ENCODE measurements around the gene ADAM8.

Gene ADAM8

DNA sequence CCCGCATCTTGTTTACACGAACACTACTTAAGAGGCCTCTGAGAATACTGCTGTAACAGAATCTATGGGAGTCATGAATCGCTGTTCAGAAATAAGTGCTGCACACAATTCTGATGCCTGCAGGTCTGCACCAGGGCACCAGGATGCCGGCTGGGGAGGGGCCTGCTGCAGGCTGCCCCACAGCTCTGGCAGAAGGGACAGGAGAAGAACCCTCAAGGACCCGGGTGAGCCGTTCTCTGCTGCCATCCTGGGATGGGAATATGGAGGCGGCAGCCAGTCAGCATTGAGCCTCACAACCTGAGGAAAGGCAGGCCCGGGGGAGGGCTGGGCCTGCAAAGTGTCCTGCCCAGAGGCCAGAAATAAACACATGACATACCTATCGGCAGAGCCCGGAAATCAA, 20.8 kb upstream of the ADAM8 start:
- H3K9ac ChIP-seq (ENCODE audit: low read depth in 1 of 2, low read length in 2 of 2) = no peak overlapping the region
- H3K4me1 ChIP-seq (ENCODE audit: control insufficient read depth in 2 of 2, insufficient read depth in 2 of 2, low read length in 2 of 2) = no peaks in the 10 kb centered on the region
- no peaks in the 10 kb centered on the region for H3K9me3 ChIP-seq (ENCODE audit: control insufficient read depth in 2 of 2, low read length in 2 of 2)
- no peak overlapping the region for H3K4me3 ChIP-seq (ENCODE audit: low read length in 2 of 2)
- H3K27me3 ChIP-seq (ENCODE audit: control insufficient read depth in 2 of 2, insufficient read depth in 2 of 2, low read length in 2 of 2) = no peaks in the 10 kb centered on the region
- no peak overlapping the region for H3K27ac ChIP-seq (ENCODE audit: low read depth in 2 of 2, low read length in 2 of 2)
- H3K36me3 ChIP-seq (ENCODE audit: control insufficient read depth in 2 of 2, insufficient read depth in 2 of 2, low read length in 2 of 2) = peaks cover 81 to 83% of the 10 kb centered on the region in 2 donors

DNA sequence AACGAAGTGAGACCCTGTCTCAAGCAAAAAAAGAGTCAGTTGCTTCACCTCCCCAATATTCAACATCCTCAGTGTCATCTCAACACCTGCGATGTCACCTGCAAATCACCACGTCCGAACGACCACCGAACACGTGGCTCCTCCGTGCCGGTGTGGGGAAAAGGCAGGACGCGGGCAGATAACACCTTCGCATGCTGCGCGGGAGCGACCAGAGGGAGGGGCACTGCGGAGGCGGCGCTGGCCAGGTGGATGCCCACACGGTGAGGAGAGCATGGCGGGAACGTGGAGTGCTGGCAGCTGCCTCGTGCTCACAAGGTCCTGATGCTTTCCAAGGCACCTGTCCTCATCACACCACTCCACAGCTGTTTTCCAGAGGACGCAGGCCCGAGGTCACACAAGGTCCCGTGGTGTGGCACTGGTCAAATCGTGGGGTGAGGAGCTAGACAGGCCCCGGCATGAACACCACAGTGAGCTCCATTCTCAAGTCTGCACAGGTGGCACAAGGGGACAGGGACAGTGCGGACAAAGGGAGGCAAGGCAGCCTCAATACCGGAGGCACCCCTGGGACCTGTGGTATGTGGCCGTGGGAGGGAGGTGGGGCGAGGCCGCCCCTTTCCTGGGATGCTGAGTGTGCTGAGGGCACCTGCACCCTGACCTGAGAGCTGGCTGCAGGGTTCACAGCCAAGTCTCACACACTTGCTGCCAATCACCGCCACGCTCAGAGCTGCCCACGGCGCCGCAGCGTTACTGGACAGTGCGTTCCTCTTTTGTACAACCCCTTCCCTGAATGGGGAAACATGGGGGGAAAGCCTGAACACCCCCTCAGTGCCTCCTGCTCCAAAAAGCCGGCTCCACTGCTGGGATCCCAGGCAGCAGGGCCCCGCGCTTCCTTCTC, 19.0 kb upstream of the ADAM8 start:
- Histone ChIP-seq H3K27ac (ENCODE audit: low read depth in 2 of 2, low read length in 2 of 2) (no peak overlapping the region), H3K4me1 (ENCODE audit: control insufficient read depth in 2 of 2, insufficient read depth in 2 of 2, low read length in 2 of 2) (no peaks in the 10 kb centered on the region), H3K9me3 (ENCODE audit: control insufficient read depth in 2 of 2, low read length in 2 of 2) (no peaks in the 10 kb centered on the region), H3K36me3 (ENCODE audit: control insufficient read depth in 2 of 2, insufficient read depth in 2 of 2, low read length in 2 of 2) (peaks cover 74 to 79% of the 10 kb centered on the region in 2 donors), H3K9ac (ENCODE audit: low read depth in 1 of 2, low read length in 2 of 2) (no peak overlapping the region), H3K27me3 (ENCODE audit: control insufficient read depth in 2 of 2, insufficient read depth in 2 of 2, low read length in 2 of 2) (no peaks in the 10 kb centered on the region), H3K4me3 (ENCODE audit: low read length in 2 of 2) (no peak overlapping the region)

DNA sequence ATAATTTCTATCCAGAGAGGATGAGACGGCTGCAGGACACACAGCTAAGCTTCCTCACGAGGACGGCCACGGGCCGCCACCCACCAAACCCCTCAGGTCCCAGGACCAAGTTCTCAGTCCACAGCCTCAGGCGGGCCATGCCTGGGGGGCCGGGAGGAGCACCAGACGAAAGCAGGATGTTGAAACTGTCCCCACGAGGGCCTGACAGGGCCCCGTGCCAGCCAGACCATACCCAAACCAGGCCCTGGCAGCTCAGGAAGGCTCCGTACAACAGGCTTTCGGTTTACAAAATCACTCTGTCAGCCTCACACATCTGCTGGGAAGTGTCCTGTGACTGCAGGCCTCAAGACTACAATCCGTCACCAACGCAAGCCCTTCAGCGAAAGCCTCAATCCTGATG, 17.5 kb upstream of the ADAM8 start:
- Histone ChIP-seq H3K4me1 (ENCODE audit: control insufficient read depth in 2 of 2, insufficient read depth in 2 of 2, low read length in 2 of 2) (no peaks in the 10 kb centered on the region), H3K9me3 (ENCODE audit: control insufficient read depth in 2 of 2, low read length in 2 of 2) (no peaks in the 10 kb centered on the region), H3K4me3 (ENCODE audit: low read length in 2 of 2) (no peak overlapping the region), H3K27me3 (ENCODE audit: control insufficient read depth in 2 of 2, insufficient read depth in 2 of 2, low read length in 2 of 2) (no peaks in the 10 kb centered on the region), H3K9ac (ENCODE audit: low read depth in 1 of 2, low read length in 2 of 2) (no peak overlapping the region), H3K27ac (ENCODE audit: low read depth in 2 of 2, low read length in 2 of 2) (no peak overlapping the region), H3K36me3 (ENCODE audit: control insufficient read depth in 2 of 2, insufficient read depth in 2 of 2, low read length in 2 of 2) (peaks cover 71 to 76% of the 10 kb centered on the region in 2 donors)

GRCh38 chr10:133293810-133294119, 17.1 kb upstream of the ADAM8 start:
- Histone ChIP-seq H3K27ac (ENCODE audit: low read depth in 2 of 2, low read length in 2 of 2) (no peak overlapping the region), H3K9ac (ENCODE audit: low read depth in 1 of 2, low read length in 2 of 2) (no peak overlapping the region), H3K36me3 (ENCODE audit: control insufficient read depth in 2 of 2, insufficient read depth in 2 of 2, low read length in 2 of 2) (peaks cover 68 to 75% of the 10 kb centered on the region in 2 donors), H3K9me3 (ENCODE audit: control insufficient read depth in 2 of 2, low read length in 2 of 2) (no peaks in the 10 kb centered on the region), H3K4me3 (ENCODE audit: low read length in 2 of 2) (no peak overlapping the region), H3K27me3 (ENCODE audit: control insufficient read depth in 2 of 2, insufficient read depth in 2 of 2, low read length in 2 of 2) (no peaks in the 10 kb centered on the region), H3K4me1 (ENCODE audit: control insufficient read depth in 2 of 2, insufficient read depth in 2 of 2, low read length in 2 of 2) (no peaks in the 10 kb centered on the region)

GRCh38 chr10:133292919-133293809, 16.5 kb upstream of the ADAM8 start:
- Histone ChIP-seq H3K4me3 (ENCODE audit: low read length in 2 of 2) (no peak overlapping the region), H3K27ac (ENCODE audit: low read depth in 2 of 2, low read length in 2 of 2) (no peak overlapping the region), H3K27me3 (ENCODE audit: control insufficient read depth in 2 of 2, insufficient read depth in 2 of 2, low read length in 2 of 2) (no peaks in the 10 kb centered on the region), H3K36me3 (ENCODE audit: control insufficient read depth in 2 of 2, insufficient read depth in 2 of 2, low read length in 2 of 2) (peaks cover 66 to 73% of the 10 kb centered on the region in 2 donors), H3K9ac (ENCODE audit: low read depth in 1 of 2, low read length in 2 of 2) (no peak overlapping the region), H3K9me3 (ENCODE audit: control insufficient read depth in 2 of 2, low read length in 2 of 2) (no peaks in the 10 kb centered on the region), H3K4me1 (ENCODE audit: control insufficient read depth in 2 of 2, insufficient read depth in 2 of 2, low read length in 2 of 2) (no peaks in the 10 kb centered on the region)

DNA sequence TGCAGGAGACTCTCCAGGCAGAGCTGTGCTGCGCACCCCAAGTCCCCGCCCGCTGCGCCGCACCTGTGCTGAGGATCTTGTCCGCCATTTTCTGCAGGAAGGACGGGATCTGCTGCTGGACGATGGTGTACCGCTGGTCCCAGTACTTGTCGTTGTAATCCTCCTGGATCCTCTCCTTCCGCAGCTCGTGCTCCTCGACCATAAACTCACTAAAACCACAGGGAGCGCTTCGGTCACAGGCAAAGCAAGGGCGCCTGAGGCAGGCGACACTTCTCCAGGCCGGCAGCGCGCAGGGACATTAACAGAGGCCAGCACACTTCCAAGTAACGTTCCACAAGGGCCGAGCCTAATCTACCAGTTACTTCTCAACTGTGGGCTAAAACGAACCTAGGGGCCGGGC, 13.1 kb upstream of the ADAM8 start:
- Histone ChIP-seq H3K36me3 (ENCODE audit: control insufficient read depth in 2 of 2, insufficient read depth in 2 of 2, low read length in 2 of 2) (peaks cover 65 to 66% of the 10 kb centered on the region in 2 donors), H3K9ac (ENCODE audit: low read depth in 1 of 2, low read length in 2 of 2) (no peak overlapping the region), H3K4me1 (ENCODE audit: control insufficient read depth in 2 of 2, insufficient read depth in 2 of 2, low read length in 2 of 2) (no peaks in the 10 kb centered on the region), H3K27me3 (ENCODE audit: control insufficient read depth in 2 of 2, insufficient read depth in 2 of 2, low read length in 2 of 2) (no peaks in the 10 kb centered on the region), H3K9me3 (ENCODE audit: control insufficient read depth in 2 of 2, low read length in 2 of 2) (no peaks in the 10 kb centered on the region), H3K4me3 (ENCODE audit: low read length in 2 of 2) (no peak overlapping the region), H3K27ac (ENCODE audit: low read depth in 2 of 2, low read length in 2 of 2) (no peak overlapping the region)

DNA sequence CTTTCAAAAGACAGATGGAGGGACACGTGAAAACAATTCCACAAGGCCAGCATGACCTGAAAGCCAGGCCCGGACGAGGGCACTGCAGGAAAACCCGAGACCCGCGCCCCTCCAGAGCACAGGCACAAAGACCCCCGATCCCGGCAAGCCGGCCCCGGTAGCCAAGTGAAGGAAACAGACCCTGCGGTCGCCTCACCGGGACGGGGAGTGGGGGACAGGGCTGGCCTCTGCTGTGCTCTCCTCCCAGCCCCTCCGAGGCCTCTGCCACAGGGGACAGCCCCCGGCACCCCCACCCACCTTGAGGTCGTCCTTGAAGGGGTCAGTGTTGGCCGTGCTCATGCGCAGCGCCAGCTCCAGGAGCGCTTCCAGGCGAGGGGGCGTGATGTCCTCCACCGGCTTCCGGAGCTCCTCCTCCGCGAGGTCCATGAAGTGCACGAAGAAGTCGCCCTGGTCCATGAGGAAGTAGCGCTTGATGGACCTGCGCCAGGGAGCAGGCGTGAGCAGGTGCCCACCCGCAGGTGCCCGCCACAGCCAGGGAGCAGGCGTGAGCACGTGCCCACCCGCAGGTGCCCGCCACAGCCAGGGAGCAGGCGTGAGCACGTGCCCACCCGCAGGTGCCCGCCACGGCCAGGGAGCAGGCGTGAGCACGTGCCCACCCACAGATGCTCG, 11.3 kb upstream of the ADAM8 start:
- Histone ChIP-seq H3K9me3 (ENCODE audit: control insufficient read depth in 2 of 2, low read length in 2 of 2) (no peaks in the 10 kb centered on the region), H3K27ac (ENCODE audit: low read depth in 2 of 2, low read length in 2 of 2) (no peak overlapping the region), H3K27me3 (ENCODE audit: control insufficient read depth in 2 of 2, insufficient read depth in 2 of 2, low read length in 2 of 2) (no peaks in the 10 kb centered on the region), H3K9ac (ENCODE audit: low read depth in 1 of 2, low read length in 2 of 2) (no peak overlapping the region), H3K36me3 (ENCODE audit: control insufficient read depth in 2 of 2, insufficient read depth in 2 of 2, low read length in 2 of 2) (peaks cover 68 to 69% of the 10 kb centered on the region in 2 donors), H3K4me3 (ENCODE audit: low read length in 2 of 2) (no peak overlapping the region), H3K4me1 (ENCODE audit: control insufficient read depth in 2 of 2, insufficient read depth in 2 of 2, low read length in 2 of 2) (no peaks in the 10 kb centered on the region)

GRCh38 chr10:133286366-133286765, 9.7 kb upstream of the ADAM8 start:
- no peak overlapping the region for H3K4me3 ChIP-seq (ENCODE audit: low read length in 2 of 2)
- no peaks in the 10 kb centered on the region for H3K9me3 ChIP-seq (ENCODE audit: control insufficient read depth in 2 of 2, low read length in 2 of 2)
- H3K36me3 ChIP-seq (ENCODE audit: control insufficient read depth in 2 of 2, insufficient read depth in 2 of 2, low read length in 2 of 2) = peaks cover 72 to 78% of the 10 kb centered on the region in 2 donors
- no peak overlapping the region for H3K27ac ChIP-seq (ENCODE audit: low read depth in 2 of 2, low read length in 2 of 2)
- H3K9ac ChIP-seq (ENCODE audit: low read depth in 1 of 2, low read length in 2 of 2) = no peak overlapping the region
- no peaks in the 10 kb centered on the region for H3K4me1 ChIP-seq (ENCODE audit: control insufficient read depth in 2 of 2, insufficient read depth in 2 of 2, low read length in 2 of 2)
- no peaks in the 10 kb centered on the region for H3K27me3 ChIP-seq (ENCODE audit: control insufficient read depth in 2 of 2, insufficient read depth in 2 of 2, low read length in 2 of 2)

- Histone ChIP-seq H3K4me3 (ENCODE audit: low read length in 2 of 2) (no peak overlapping the region), H3K9me3 (ENCODE audit: control insufficient read depth in 2 of 2, low read length in 2 of 2) (no peaks in the 10 kb centered on the region), H3K27ac (ENCODE audit: low read depth in 2 of 2, low read length in 2 of 2) (no peak overlapping the region), H3K9ac (ENCODE audit: low read depth in 1 of 2, low read length in 2 of 2) (no peak overlapping the region), H3K4me1 (ENCODE audit: control insufficient read depth in 2 of 2, insufficient read depth in 2 of 2, low read length in 2 of 2) (no peaks in the 10 kb centered on the region), H3K27me3 (ENCODE audit: control insufficient read depth in 2 of 2, insufficient read depth in 2 of 2, low read length in 2 of 2) (no peaks in the 10 kb centered on the region), H3K36me3 (ENCODE audit: control insufficient read depth in 2 of 2, insufficient read depth in 2 of 2, low read length in 2 of 2) (peaks cover 71 to 76% of the 10 kb centered on the region in 2 donors)
Measured at GRCh38 chr10:133285217-133285616, 8.5 kb upstream of the ADAM8 start.

DNA sequence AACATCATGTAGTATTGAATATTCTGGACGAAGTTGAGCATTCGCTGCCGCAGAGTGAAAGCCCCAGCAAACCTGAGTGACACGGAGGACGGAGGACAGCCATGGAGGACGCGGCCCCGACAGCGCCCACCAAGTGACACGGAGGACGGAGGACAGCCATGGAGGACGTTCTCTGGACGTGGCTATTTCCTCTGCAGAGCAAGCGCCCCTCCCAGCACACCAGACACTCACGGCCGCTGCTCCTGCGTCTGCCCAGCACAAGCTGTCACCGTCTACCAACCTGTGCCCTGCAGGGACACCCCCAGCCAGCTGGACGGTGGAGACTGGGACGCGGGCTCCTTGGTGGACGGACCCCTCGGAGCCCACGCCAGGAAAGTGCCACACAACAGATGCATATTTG, 7.3 kb upstream of the ADAM8 start:
- peaks cover 70 to 72% of the 10 kb centered on the region in 2 donors for H3K36me3 ChIP-seq (ENCODE audit: control insufficient read depth in 2 of 2, insufficient read depth in 2 of 2, low read length in 2 of 2)
- no peaks in the 10 kb centered on the region for H3K4me1 ChIP-seq (ENCODE audit: control insufficient read depth in 2 of 2, insufficient read depth in 2 of 2, low read length in 2 of 2)
- H3K27me3 ChIP-seq (ENCODE audit: control insufficient read depth in 2 of 2, insufficient read depth in 2 of 2, low read length in 2 of 2) = no peaks in the 10 kb centered on the region

More for the DNA sequence above, 7.3 kb upstream of the ADAM8 start:
- no peak overlapping the region for H3K4me3 ChIP-seq (ENCODE audit: low read length in 2 of 2)
- H3K27ac ChIP-seq (ENCODE audit: low read depth in 2 of 2, low read length in 2 of 2) = no peak overlapping the region
- H3K9me3 ChIP-seq (ENCODE audit: control insufficient read depth in 2 of 2, low read length in 2 of 2) = no peaks in the 10 kb centered on the region
- H3K9ac ChIP-seq (ENCODE audit: low read depth in 1 of 2, low read length in 2 of 2) = no peak overlapping the region
